ENCODE data around the gene DIS3L2.

DNA sequence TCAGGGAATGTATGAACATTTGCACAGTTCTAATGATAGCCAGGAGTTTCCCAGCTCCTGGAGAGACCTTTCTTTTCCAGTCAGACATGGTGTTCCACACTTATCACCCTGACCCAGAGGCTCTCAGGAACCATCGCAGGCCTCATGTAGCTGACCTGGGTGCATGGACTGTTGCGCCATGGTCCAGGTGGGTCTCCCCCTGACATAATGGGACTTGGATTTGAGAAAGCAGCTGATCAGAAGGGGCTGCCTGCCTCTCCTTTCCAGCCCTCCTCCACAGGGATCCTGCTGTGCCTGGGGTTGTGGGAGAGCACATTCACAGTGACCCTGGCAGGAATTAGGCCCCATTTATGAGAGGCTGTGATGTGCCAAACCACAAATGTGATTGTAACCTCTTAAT, 283.6 kb downstream of the DIS3L2 start:
- TF ChIP-seq TAF1 (IDR thresholded peaks at IDR 0.05; ENCODE audit: borderline replicate concordance, insufficient read depth, low read length) (no peak), POLR2AphosphoS5 (IDR thresholded peaks at IDR 0.05; ENCODE audit: low read depth, low read length) (no peak)

Data from PFSK-1 (cell line).